EL (cell line): Measurements from ENCODE around the gene OSCAR.

ENCODE experiments used
- DNase-seq: peaks from one replicate; pipeline ENCODE4 v3.0.0-alpha.2; 2016

The OSCAR gene, protein sequence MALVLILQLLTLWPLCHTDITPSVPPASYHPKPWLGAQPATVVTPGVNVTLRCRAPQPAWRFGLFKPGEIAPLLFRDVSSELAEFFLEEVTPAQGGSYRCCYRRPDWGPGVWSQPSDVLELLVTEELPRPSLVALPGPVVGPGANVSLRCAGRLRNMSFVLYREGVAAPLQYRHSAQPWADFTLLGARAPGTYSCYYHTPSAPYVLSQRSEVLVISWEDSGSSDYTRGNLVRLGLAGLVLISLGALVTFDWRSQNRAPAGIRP

DNA sequence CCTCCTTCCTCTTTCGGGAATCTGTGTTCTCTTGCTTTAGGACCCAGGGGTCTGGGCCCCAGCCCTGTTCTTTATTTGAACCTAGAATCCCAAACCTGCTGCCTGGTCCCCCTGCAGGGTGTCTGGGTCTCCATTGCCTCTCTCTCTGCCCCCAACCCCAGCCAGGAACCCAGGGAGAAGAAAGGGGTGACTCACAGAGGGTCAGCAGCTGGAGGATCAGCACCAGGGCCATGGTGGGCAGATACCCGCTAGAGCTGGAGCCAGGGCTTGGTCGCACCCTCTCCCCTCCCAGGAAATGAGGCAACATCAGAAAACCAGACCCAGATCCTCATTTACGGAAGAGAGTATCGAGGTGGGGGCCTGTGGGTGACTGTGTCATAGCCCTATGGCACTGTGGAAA lies at the start of gene OSCAR:
Gene OSCAR (minus strand): TSS at position 243 of the 400 bp plus-strand sequence. CDS start 11 bp downstream, at position 232.
- peak; percentile 22 for DNase-seq

DNA sequence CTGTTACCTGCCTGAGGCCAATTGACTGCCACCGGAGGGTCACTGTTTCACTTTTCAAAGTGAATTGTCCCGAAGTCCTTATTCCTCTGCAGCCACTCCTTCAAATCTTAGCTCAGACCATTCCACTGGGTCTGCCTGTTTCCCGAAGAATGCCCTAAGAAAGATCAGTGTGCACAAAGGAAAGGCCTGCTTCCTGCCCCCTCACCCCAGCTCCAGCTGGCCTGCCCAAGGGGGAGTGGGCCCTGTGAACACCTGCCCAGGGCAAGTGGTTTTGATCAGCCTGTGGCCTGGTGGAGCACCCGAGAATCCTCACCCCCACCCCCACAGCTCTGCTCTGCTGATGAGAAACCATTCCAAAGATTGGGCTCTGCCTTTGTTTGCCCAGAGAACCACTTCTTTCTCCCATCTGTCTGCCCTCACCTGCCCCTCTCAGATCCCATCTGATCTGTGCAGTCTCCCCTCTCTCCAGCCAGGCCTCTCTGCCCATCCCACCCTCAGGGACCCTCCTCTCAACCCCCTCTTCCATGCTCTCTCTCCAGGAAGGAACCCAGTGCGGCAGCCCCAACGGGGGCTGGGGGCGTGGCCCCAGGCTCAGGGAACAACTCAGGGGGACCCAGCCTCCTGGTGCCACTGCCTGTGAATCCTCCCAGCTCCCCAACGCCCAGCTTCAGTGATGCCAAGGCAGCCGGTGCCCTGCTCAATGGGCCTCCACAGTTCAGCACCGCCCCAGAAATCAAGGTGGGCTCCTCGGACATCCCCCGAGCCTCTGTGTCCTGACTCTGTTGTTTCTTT lies 48.6 kb upstream of the OSCAR start:
- no peak for DNase-seq

DNA sequence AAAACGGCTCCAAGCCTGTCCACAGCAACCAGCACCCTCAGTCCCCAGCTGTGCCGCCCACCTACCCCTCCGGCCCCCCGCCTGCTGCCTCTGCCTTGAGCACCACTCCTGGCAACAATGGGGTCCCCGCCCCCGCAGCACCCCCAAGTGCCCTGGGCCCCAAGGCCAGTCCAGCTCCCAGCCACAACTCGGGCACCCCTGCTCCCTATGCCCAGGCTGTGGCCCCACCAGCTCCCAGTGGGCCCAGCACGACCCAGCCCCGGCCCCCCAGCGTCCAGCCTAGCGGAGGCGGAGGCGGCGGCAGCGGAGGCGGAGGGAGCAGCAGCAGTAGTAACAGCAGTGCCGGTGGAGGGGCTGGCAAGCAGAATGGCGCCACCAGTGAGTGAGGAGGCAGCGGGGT lies 47.6 kb upstream of the OSCAR start:
- no peak for DNase-seq

DNA sequence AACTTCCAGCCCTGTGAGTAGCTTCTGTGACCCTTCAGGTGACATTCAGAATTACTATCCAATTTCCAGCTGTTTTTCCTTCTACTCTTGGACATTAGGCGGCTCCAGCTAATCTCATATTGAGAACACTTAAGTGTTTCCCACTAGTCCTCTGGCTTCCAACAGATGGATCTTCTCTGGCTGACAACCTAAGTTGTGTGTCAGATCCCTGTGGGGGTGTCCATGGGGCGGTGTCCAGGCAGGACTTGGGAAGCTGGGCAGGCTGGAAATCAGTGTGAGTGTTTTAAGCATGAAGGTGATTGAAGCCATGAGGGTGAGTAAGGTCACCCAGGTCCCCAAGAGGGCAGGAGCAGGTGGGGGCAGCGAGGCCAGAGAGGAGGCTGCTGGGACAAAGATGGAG lies 47.1 kb upstream of the OSCAR start:
- no peak for DNase-seq

DNA sequence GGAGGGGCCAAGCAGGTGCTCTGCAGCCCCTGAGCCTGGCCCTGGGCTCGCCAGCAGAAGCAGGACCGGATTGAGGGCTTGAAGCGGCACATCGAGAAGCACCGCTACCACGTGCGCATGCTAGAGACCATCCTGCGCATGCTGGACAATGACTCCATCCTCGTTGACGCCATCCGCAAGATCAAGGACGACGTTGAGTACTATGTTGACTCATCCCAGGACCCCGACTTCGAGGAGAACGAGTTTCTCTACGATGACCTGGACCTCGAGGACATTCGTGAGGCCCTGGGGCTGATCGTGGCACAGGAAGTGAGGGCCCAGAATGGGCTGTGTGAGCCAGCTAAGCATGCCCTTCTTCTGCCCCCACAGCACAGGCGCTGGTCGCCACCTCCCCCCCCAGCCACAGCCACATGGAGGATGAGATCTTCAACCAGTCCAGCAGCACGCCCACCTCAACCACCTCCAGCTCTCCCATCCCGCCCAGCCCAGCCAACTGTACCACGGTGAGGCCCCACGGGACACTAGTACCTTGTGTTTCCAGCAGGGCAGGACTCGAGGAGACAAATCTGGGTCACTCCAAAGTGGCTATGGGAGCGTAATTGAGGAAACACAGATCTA lies 45.0 kb upstream of the OSCAR start:
- DNase-seq, result no peak

DNA sequence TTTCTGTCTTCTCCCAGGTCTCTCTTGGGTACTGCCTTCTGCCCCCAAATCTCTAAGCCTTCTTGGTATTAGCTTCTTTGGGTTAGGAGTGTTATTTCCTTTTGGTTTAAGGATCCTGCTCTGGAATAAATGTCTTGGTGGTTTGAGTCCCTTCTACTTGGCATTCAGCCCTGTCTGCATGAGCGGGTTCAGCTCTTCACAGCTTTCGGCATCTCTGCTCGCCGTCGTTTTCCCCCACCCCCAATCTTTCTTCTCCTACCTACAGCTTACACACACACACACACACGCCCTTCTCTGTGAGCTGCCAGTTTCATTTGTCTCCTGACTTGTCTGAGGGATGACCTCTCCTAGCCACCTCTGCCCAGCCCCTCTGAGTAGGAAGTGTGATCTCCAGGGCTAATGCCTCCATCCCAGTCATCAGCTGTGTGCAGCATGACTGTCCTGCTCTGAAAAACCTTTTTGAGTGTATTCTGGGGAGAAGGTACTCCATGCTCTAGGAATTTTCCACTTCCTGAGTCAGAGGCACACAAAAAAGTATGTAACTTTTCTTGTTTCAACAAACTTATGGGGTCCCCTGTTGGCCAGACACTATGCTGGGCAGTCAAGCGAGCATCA lies 41.7 kb upstream of the OSCAR start:
- DNase-seq, result no peak

DNA sequence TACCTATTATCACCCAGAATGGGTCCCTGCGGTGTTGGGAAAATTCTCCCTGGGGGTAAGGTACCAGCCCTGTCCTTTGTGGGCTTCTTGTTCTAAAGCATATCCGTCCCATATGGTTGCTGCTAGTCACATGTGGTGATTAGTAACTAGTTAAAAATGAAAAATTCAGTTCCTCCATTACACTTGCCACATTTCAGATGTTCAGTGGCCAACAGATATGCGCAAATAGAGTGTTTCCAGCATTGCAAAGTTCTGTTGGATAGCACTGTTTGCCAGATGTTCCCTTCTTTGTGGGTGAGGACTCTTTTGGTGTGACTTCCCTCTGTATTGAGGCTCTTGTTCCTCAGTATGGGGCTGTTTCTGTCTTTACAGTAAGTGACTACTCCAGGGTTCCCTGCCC lies 40.8 kb upstream of the OSCAR start:
- peak; percentile 30 for DNase-seq

DNA sequence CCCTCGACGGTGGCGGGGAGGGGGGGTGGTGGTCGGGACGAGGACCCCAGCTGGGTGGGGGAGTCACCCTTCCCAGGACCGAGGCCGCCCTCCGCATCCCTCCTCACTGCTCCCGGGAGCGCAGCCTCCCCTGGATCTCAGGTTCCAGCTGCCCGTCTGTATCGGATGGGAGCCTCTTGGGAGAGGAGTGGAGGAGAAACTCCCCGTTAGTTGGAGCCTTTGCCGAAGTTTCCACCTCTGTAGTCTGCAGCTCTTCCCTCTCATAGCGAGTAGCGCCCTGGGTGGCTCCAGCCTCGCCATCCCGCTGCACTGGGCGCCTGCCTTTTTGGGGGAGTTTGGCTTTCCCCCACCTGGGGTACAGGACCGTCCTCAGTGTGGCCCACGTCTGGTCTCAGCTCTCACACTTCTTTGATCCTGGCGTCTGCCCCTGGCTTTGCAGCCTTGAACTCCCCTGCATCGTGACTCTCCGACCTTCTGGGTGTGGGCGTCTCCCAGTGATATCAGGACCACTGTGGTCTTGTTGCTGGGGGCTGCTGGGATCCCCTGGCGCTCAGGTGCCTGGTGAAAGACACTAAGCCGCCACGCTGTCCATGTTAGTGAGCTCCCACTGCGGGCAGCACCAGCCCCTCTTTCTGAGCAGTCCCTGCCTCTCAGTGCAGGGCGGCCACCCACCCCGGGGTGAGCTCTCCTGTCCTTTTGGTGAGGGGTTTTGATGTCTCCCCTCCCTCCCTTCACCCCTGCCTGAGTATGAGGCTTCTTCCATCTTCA lies 38.1 kb upstream of the OSCAR start:
- no peak for DNase-seq

DNA sequence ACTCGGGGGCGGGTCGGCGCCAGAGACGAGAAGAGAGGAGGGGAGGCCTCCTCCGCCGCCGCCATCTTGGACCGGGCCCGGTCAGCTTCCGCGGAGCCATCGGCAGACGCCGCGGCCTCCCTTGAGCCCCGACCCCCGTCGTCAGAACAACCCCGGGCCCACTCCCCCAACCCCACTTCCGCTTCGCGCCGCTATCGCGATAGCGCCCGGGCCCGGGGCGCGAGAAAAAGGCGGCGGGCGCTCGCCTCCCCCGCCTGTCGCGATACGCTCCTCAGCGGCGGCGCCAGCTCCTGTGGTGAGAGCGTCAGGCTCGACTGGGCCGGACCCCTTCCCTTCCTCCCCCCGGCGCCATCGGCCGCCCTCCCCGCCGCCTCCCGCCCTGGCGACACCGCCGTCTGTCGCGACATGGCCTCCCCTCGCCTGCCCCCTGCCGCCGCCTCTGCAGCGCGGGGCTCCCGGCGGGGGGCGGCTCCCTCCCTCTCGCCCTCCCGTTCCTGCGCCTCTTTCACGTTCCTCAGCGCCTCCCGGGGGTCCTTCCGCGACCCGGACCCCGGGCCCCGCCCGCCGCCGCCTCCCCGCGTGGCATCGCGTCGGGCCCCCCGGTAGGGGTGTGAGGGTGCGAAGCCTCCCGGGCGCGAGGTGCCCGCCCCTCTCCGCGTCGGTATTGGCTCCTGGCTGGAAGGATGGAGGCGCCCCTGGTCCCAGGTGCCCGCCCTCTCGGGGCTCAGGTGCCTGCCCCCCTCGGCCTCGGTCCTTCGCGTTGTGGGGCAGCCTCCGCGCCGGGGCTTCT lies 37.3 kb upstream of the OSCAR start, which contains the start of gene CNOT3:
Gene CNOT3 (plus strand): TSS at position 64 of the 790 bp plus-strand sequence. CDS start 5,217 bp downstream, outside the sequence.
- DNase-seq, result no peak

DNA sequence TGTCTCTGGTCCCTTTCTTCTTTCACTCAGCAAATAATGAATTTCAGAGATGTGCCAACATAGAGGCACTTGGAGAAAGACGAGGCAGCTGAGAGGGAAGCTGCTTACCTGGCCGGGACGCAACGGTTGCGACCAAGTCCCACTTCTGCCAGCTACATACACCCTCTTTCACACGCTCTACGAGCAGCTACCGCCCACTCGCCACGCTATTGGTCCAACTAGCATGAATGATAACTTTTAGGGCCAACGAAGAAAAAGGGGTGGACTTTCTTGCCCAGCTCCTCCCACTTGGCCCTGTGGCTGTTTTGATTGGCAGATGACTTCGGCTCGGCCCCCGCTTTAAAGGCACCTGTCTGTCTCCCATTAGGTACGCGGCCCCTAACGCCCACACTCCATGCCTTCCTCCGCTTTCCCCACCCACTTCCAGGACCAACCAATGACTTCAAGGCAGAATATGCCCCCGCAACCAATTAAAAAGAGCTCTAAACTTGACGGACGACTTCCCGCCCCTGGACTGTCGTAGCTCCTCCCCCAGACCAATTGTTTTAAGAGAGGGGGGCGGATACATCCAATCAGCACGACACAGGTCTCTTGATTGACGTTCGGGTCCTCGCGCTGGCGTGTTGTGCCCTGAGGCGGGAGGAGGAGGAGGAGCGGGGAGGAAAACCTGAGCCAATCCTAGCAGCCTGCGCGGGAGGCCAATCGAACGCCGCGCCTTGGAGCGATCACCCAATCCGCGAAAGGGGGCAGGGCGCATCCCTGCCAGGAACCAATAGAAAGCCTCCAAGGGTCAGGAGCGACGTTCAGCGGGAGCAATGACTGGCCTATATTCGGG lies 36.5 kb upstream of the OSCAR start:
- peak; percentile 100 for DNase-seq

DNA sequence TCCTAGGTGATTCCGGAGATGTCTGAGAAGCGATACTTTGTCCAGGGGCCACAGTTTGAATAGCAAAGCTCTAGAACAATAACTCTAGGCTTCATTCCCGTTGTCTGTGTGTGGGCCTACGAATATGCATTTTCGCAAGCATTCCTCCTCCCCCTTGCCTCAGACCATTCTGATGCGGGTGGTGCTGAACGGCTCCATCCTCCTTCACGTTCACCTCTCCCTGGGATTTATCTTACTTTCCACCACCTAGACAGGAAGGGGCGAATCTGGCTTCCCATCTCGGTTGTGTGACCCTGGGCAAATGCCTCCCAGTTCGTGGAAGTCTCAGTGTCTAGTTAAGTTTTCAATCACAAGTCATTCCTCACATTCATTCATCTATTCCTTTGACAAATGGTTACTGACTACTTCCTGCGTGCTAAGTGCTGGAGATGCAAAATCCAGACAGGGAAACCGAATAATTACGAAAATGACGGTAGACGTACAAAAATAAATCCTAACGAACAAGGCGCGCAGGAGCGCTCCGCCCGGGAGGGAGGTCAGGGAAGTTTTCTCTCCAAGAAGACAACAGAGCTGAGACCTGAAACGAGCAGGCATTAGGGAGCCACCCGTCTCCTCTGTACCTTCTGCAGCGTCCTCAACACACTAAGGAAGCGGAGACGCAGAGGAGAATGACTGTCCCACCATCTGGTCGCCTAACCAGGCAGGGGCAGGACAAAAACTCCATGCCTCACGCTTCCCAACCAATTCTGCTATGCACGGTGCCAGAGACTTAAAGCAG lies 35.7 kb upstream of the OSCAR start:
- DNase-seq, result no peak

DNA sequence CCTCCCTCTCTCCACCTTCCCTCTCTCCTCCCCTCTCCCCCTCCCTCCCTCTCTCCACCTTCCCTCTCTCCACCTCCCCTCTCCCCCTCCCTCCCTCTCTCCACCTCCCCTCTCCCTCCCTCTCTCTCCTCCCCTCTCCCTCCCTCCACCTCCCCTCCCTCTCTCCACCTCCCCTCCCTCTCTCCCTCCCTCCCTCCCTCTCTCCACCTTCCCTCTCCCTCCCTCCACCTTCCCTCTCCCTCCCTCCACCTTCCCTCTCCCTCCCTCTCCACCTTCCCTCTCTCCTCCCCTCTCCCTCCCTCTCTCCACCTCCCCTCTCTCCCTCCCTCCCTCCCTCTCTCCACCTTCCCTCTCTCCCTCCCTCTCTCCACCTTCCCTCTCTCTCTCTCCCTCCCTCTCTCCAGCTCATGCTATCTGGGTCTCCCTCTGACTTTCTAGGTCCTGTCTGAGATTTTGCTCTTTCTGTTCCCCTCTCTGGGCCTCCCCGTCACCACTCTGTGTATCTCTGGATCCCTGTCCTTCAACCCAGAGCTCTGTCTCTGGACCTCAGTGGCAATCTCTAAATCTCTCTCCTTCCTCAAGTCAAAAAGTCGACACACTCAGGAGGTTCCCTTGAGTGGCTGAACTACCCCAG lies 33.5 kb upstream of the OSCAR start:
- DNase-seq, result no peak

DNA sequence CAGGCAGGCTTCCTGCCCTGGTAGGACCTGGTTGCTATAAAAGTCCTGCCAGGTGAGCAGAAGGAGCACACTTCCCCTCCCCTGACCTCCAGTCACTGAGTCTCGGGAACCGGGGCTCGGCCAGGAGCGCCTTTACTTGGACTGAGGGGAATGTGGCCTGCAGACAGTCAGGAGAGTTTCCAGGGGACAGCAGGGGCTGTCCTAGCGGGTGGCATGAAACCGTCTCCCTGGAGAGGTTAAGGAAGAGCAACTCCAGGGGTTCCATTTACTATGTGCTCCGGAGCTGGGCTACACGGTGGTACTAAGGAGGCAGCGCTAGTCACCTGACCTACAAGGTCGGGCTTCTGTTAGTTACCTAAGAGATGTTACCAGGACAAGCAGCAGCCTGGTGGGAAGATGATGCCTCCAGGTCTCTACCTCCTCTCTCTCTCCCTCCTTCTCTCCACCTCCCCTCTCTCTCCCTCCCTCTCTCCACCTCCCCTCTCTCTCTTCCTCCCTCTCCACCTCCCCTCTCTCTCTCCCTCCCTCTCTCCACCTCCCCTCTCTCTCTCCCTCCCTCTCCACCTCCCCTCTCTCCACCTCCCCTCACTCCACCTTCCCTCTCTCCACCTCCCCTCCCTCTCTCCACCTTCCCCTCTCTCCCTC lies 32.8 kb upstream of the OSCAR start:
- peak; percentile 34 for DNase-seq

DNA sequence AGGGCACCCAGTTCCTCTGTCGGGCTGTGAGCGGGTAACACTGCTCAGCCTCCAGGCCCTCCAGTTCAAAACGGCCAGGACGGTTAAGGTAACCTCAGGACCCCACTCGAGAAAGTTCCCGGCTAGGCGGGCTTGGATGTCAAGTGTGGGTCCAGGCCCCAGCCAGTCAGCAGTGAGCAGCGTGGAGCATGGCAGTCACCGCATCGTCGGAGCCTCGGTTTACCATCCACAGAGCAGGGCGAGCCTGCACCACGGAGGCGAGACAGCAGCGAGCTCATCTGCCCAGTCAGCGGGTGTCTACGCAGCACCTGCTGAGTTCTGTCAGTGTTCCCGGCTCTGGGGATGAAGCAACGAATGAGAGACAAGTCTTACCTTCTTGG lies 29.0 kb upstream of the OSCAR start:
- no peak for DNase-seq

DNA sequence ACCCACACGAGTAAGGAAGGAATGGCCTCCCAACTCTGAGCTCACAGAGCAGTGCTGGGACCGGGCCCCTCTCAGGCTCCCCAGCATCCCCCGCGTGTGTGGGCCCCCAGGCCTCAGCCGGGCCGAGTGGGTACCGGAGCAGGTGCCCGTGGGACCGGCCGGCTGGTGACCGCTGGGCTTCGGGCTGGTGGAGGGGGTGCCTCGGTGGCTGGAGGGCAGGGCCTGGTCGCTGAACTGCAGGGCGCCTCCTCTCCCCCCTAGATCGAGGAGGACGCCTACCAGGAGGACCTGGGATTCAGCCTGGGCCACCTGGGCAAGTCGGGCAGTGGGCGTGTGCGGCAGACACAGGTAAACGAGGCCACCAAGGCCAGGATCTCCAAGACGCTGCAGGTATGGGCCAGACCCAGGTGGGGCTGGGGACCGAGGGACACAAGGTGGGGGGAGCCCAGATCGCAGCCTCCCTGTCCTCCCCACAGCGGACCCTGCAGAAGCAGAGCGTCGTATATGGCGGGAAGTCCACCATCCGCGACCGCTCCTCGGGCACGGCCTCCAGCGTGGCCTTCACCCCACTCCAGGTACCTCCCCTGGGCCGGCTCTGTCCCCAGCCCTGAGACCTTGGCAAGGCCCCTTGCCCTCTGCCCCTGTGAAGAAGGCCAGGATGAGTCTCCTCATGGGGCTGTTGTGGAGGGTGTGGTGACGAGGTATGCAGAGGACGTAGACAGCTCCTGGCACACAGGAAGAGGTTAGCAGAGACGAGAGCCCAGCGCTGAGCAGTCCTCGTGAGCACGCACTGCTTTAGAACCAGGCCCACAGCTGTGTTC lies 28.4 kb upstream of the OSCAR start:
- DNase-seq, result no peak

DNA sequence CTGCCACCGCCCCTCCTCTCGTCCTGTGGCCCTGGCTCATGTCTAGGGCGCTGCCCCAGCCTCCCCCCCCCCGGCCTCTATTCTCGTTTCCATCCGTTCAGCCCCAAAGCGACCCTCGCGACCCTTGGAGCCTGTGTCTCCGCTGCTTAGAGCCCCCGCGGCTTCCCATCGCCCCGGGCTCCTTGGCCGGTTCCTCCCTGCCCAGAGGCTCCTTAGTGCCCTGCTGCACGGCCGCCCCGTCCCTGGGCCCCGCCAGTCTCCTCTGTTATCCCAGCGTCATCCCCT lies 27.8 kb upstream of the OSCAR start:
- DNase-seq, result no peak

DNA sequence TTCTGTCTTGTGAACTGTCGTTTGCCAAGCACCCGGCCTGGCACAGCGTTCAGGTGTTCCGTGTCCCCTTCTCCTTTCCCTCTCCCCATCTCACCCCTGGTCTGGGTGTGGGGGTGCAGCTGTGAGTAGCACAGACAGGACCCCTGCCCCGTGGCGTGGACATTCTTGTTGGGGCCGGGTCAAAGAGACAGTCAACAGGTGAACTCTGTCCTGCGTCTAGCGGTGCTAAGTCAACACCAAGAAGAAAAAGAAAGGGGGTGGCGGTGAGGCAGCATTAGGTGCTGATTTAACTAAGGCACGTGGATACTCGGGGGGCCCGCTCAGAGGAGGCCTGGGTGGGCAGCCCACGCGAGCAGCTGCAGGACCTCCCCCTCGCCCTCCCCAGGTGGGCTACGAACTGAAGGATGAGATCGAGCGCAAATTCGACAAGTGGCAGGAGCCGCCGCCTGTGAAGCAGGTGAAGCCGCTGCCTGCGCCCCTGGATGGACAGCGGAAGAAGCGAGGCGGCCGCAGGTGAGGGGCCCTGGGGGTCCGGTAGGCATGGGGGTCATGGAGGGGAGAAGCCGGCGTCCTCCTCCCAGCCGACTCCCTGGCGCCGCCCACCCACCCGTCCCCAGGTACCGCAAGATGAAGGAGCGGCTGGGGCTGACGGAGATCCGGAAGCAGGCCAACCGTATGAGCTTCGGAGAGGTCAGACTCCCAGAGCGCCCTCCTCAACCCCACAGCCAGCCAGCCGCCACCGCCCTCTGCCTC lies 27.3 kb upstream of the OSCAR start:
- DNase-seq, result no peak

DNA sequence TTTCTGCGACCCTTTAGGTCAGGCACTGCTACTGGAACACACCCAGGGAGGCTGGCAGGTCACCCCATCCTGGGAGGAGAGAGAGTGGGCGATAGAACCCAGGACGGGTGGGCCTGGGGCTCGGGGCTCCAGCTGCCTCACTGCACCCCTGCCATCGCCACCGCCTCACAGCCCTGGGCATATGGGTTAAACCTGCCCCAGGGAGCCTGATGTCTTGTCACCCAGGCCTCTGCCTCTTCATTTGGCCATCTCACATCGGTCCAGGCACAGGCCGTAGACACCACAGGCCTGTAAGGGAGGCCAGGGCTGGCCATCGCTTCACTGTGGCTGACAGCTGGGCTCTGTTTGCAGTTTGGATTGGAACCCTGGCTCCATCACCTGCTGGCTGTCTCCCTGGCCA lies 25.1 kb upstream of the OSCAR start:
- DNase-seq, result no peak
